Stimulated activated naive CD4-positive, alpha-beta T cell treated with Interleukin-2 at 50 U/mL for 16 hours (primary cell): Measurements from ENCODE around the gene SELENOF.
A peak's percentile ranks its signal among the peaks of the same experiment; 100 is the strongest.
"Not testable (repeated sequence)": the region's sequence is repeated elsewhere in the genome, so short reads cannot be mapped to it uniquely, and the experiment has no call there.

Experiments
- DNase-seq: peaks from one replicate; lab custom pipeline; 2025; lab: John Stamatoyannopoulos, UW

The SELENOF gene

DNA sequence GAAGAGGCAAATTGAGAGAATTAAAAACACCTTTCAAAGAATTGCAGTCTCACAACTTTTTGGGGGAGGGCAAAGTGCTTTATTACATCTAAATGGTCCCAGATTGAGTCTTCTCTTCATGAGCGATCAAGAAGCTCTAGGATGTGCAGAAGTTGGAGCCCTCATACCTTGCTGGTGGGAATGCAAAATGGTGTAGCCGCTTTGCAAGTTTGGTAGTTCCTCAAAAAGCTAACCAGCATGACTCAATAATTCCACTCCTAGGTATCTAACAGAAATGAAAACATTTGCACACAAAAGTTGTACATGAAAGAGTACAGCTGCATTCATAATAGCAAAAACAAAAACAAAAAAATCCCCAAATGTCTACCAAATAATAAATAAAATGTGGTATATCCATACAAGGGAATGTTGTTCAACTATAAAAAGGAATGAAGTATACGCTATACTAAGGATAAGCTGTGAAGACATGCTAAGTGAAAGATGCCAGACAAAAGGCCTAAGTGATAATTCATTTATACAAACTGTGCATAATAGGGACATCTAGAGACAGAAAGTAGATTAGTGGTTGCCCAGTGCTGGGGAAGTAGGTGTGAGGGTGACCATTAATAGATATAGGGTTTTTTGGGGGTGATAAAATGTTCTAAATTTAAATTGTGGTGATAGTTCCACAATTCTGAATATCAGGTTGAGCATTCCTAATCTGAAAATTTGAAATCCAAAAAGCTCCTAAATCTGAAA is 55.2 kb downstream of the SELENOF start:
- DNase-seq: no peak

DNA sequence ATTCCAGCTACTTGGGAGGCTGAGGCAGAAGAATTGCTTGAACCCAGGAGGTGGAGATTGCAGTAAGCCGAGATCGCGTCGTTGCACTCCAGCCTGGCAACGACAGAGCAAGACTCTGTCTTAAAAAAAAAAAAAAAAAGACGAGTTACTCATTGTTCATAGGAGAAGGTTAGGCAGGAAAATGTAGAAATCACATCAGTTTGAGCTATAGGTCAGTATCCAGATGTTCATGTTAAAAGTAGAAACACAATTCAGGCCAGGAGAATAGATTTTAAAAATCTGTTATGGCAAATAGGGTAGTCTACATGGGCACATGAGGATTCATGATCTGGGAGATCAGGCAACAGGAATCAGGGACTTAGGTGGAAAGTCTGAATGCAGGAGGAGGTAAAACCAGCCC is 57.7 kb downstream of the SELENOF start:
- no peak for DNase-seq

DNA sequence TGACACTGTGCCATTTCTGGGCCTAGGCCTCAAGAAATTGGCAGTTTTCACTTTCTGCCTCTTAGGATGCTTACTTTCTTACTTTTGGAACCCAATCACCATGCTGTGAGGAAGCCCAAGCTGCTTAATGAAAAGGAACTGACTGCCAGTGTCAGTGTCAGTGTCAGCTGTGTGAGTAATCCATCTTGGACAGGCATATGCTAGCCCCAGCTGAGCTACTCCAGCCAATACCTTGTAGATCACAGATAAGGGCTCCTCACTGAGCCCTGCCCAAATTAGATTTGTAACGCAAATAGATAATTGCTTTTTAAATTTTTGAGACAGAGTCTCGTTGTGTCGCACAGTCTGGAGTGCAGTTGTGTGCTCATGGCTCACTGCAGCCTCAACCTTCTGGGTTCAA is 59.6 kb downstream of the SELENOF start:
- DNase-seq: no peak

DNA sequence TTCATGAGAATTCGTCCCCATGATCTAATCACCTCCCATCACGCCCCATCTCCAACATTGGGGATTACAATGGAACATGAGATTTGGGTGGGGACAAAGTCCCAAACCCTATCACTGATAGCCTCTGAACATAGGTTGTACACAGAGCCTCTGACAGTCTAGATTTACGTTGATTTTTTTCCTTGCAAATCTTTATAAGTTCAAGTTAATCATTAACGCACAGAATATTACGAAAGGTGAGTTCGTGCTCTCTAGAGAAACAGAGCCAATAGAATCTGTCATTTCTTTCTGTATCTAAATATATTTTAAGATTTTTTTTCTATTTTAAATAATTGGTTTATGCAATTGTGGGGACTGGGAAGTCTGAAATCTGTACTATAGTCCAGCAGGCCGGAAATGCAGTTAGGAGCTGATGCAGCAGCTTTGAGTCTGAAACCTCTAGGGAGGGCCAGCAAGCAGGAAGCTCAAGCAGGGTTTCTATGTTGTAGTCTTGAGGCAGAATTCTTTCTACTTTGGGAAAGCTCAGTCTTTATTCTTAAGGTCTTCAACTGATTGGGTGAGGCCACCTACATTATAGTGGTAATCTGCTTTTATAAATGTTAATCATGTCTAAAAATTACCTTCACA is 61.0 kb downstream of the SELENOF start:
- DNase-seq: no peak

DNA sequence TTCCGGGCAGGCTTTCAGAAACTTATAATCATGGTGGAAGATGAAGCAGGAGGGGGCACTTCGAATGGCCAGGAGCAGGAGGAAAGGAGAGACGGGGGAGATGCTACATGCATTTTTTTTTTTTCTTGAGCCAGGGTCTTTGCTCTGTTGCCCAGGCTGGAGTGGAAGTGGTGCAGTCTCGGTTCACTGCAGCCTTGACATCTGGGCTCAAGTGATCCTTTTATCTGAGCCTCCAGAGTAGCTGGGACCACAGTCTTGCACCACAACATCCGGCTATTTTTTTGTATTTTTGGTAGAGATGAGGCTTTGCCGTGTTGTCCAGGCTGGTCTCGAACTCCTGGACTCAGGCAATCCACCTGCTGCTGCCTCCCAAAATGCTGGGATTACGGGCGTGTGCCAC is 61.6 kb downstream of the SELENOF start:
- DNase-seq: no peak

DNA sequence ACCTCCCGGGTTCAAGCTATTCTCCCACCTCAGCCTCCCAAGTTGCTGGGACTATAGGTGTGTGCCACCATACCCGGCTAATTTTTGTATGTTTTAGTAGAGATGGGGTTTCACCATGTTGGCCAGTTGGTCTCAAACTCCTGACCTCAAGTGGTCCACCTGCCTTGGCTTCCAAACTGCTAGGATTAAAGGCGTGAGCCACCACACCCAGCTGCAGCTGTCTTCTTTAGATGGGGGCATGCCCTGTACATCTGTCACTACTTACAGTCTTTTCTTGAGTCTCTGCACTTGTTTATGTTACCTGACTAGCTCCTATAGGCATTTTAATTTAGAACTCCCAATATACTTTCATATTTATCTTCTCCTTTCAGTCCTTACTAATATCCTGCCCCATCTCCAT is 64.2 kb downstream of the SELENOF start:
- no peak for DNase-seq

DNA sequence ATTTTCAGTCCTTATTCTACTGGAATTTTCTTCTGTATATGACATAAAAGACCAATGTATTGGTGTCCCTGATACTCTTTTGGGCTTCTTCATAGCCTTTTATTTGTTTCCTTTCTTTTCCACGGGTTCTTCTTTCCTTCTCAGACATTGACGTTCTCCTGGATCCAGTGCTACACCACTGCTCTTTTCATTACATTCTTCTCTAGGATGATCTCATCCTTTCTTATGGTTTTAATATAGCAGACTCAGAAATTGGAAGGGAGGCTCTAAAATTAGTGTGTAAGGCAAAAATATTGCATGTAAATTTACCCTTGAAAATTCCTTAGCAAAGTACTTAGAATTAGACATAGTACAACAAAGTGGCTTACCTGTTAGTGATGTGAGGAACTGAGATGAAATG is 65.3 kb downstream of the SELENOF start:
- no peak for DNase-seq

DNA sequence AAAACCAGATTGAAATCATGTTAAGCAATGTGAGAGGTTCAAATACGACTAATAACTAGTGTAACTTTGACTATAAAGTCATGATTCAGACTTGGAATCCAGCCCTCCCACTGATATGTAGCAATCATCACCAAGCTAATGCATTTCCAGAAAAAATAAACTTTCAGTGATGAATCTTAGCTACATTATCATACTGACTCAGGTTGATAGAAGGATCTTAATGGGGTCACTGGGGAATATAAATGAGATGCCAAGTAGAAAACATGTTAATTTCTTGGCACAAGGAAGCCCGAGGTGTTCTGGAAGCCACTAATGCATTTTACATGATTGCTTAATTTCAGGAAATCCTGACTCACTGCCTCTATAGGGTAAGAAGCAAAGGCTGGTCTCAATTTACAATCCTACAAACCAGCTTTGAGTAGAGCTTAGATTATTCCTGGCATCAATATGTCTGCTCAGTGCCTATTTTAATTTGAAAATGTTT is 67.7 kb downstream of the SELENOF start:
- DNase-seq: no peak

DNA sequence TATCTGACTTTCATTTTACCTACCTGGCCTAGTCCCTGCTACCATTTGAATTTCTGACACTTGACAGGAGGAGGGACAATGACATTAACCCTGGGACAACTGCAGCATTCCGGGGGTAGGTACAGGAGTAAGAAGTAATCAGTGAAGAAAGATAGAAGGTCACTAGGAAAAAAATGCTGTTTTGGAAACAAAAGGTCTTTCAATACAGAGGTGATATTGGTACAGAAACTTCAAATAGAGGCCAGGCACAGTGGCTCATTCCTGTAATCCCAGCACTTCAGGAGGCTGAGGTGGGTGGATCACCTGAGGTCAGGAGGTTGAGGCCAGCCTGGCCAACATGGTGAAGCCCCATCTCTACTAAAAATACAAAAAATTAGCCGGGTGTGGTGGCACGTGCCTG is 68.4 kb downstream of the SELENOF start:
- DNase-seq: no peak

DNA sequence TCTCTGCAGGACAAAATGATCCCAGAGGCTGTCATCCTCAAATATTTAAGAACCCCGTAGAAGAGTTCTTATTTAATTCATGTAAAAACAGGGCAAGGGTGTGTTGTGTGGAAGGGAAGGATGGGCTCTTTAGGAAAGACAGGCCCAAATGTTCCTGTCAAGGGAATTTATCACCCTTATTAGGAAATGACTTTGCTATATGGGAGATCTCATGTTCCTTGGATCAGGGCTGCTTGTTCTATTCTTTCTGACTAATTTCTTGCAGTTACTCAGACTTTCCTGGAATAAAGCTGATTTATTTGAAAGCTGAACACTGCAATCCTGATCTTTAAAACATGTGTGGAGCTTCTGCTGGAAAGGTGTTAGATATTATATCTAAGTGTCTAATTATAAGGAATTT is 72.8 kb downstream of the SELENOF start:
- no peak for DNase-seq

DNA sequence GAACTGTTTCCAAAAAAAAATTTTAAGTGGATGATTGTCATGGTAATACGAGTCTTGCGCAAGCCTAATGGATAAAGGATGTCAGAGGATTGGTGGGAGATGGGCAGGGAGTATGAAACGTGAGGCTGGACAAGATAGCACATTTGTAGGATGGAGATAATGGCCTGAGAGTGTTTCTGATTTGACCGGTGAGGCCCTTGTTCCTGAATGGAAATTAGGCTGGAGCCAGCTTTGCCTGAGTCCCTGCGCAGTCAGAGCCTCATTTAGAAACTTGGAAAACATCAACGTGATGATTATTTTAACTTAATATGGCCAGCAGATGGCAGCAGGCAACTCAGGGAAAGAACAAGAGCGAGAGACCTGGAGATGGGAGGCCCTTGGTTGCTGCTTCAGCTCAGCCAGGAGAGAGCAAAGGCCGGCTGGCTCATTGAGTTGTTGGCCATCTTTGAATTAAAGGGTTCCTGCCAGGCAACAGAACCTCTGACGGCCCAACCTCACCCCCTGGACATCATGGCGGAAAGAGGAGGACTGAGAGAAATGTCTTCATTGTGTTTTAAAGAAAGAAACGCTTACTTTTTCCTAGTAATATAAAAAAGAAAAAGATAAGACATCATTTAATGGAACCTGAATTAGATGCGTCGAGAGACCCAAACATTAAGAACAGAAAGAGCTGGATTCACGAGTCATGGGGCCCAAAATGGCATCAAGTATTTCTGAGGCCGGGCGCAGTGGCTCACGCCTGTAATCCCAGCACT is 80.3 kb downstream of the SELENOF start:
- peak; percentile 24 for DNase-seq

DNA sequence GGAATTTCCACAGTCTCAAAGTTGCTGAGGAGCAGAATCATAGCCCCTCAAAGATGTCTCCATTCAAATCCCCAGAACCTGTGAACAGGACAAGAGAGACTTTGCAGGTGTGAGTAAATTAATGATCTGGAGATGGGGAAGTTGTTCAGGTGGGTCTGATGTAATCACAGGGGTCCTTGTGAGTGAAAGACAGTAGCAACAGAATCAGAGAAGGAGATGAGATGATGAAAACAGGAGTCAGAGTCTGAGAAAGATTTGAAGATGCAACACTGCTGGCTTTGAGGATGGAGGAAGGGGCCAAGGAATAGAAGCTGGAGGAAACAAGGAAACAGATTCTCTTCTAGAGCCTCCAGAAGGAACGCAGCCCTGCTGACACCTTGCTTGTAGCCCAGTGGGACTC is 81.5 kb downstream of the SELENOF start:
- DNase-seq: no peak

DNA sequence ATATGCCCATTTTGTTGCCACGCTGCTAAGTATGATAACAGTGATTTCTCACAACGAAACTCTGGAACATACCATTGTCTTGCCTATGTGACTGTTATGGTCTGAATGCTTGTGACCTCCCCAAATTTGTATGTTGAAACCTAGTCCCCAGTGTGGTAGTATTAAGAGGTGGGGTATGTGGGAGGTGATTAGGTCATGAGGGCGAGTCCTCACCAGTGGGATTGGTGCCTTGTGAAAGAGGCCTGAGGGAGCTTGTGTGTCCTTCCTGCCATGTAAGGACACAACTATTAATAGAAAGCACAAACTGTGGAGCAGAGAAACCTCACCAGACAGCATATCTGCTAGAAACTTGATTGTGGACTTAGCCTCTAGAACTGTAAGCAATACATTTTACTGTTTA is 84.6 kb downstream of the SELENOF start:
- no peak for DNase-seq

DNA sequence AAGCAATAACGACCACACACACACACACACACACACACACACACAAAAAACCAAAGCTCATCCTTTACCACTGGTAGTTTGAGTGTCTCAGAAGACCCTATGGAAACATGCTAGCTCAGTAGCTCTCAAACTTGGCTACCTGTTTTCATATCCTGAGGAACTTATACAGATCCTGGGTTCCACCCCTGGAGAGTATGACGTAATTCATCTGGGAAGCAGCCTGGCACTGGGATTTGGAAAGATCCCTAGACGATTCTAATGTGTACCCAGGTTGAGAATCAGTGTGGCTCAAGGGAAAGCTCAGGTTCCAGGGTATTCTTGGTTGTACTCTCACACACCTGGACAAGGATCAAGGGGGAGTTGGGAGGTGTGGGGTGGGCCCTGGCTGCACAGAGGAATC is 85.9 kb downstream of the SELENOF start:
- DNase-seq: no peak

DNA sequence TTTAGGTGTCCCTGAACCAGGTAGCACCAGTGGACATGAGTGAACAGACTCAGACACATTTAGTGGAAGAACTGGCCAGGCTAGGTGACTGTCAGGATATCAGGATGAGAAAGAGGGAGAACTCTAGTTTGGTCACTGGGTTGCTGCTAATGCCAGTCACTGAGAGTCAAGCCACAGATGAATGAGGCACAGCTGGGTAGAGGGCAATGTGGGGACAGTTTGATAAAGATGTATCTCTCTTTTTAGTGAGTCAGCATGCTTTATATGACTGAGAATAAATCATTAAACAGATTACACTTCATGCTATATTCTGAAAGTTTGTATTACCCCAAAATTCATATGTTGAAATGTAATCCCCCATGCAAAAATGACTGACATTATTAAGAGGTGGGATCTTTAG is 87.1 kb downstream of the SELENOF start:
- no peak for DNase-seq

DNA sequence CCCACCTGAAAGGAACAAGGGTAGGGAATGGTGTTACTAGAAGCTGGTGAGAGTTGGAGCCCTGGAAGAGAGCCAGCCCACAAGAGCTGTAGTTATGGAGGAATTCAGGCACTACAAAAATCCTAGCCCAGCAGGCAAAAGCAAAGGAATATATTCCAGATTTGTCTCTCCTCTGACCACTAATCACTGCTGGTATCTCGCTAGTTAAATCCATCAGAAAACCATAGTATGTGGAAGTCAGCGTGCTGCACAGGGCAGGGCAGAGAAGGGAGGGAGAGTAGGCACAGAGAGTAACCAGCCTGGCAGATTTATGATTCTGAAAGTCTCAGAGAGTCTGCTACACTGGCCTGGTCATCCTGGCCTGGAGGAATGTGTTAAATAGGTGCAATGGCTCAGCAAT is 88.6 kb downstream of the SELENOF start:
- no peak for DNase-seq

DNA sequence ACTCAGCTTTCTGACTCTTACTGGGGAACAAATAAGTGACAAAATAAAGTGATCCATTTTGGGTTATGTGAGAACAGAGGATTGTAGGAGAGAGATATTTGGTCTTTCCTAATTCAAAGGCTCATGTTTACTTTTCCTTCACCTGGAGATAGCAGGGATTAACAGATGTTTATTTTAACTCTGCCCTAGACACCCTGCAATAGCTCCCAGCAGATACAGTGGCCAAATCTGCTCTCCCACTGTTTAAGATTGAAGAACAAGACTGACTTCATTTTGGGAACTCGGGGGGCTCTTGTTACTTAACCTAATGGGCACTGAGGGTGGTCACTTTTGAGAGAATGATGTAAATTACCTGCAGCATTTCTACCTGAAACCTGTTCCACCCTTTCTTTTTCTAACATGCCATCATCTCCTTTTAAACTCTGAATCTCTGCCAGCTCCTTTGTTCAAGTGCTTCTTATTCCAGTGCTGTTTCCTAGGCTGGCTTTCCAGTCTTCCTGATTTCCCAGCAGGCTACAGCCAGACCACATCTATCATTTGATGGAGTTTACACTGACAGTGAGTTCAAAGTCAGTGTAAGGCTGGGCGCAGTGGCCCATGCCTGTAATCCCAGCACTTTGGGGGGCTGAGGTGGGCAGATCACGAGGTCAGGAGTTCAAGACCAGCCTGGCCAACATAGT is 90.0 kb downstream of the SELENOF start:
- no peak for DNase-seq

DNA sequence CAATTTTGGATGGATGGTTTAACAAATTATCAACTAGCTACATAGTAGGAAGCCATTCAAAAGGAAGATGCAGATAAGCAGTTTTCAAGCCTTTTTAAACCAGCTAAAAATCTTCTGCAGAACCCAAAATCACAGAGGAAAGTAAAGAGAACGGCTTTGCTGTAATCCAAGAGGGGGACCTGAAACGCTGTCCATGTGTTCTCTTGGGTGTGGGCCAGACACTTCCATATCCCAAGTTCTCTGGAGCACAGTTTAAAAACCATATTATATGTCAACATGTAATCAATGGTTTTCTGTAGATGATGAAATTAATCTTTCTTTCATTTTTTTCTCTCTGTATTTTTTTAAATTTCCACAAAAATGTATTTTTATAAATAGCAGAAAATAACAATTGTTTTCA is 90.5 kb downstream of the SELENOF start:
- no peak for DNase-seq

DNA sequence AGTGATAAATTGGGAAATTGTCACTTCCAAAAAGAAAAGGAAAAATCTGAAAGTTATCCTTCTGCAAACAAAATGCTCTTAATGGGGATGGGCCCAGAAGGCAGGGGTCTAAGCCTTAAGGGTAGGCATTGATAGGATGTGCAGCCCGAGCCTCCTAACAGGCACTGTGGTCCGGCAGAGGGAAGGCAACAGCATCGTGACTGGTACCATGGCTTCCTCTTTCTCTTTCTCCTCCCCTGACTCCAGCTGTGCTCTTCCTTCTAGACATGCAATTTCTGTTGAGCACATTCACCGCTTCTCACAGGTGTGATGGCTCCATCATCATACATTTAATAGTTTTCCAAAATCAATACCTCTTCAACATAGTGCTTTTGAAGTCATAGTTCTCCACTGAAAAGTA is 91.5 kb downstream of the SELENOF start:
- DNase-seq: no peak

DNA sequence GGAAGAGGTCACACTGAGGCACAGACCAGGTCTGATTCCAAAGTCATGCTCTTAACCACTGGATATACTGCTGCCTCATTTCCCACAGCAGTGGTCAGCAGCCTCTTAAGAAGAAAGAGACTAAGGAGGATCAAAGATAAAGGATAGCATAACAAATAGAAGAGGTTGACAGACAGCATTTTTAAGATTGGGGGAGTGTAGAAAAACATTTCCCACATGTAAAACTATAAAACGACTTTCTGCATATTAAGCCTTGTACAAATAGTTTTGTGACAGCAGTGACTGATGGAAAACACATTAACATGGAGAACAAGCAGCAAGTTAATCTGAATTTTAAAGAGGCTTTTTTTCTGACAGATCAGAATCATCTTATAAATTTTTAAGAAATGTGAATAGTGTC is 92.0 kb downstream of the SELENOF start:
- no peak for DNase-seq

DNA sequence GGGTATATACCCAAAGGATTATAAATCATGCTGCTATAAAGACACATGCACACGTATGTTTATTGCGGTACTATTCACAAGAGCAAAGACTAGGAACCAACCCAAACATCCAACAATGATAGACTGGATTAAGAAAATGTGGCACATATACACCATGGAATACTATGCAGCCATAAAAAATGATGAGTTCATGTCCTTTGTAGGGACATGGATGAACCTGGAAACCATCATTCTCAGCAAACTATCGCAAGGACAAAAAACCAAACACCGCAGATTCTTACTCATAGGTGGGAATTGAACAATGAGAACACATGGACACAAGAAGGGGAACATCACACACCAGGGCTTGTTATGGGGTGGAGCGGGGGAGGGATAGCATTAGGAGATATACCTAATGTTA is 94.0 kb downstream of the SELENOF start:
- not testable (repeated sequence) for DNase-seq

DNA sequence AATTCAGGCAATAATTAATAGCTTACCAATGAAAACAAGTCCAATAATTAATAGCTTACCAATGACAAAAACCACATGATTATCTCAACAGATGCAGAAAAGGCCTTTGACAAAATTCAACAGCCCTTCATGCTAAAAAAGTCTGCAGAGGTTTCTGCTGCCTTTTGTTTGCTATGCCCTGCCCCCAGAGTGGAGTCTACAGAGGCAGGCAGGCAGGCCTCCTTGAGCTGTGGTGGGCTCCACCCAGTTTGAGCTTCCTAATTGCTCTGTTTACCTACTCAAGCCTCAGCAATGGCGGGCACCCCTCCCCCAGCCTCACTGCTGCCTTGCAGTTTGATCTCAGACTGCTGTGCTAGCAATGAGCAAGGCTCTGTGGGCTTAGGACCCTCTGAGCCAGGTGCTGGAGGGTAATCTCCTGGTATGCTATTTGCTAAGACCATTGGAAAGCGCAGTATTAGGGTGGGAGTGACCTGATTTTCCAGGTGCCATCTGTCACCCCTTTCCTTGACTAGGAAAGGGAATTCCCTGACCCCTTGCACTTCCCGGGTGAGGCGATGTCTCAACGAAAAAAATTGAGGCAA is 96.6 kb downstream of the SELENOF start:
- not testable (repeated sequence) for DNase-seq
